Measurements from ENCODE around the gene INVS. TPM values are rescaled to one million over a fixed set of nuclear protein-coding genes. Genes with fewer than 3 reads are reported as not detected.

INVS gene
- total RNA-seq, 4 donors from 2014 or later = 21.0 to 47.8 (median 31.6) TPM

DNA sequence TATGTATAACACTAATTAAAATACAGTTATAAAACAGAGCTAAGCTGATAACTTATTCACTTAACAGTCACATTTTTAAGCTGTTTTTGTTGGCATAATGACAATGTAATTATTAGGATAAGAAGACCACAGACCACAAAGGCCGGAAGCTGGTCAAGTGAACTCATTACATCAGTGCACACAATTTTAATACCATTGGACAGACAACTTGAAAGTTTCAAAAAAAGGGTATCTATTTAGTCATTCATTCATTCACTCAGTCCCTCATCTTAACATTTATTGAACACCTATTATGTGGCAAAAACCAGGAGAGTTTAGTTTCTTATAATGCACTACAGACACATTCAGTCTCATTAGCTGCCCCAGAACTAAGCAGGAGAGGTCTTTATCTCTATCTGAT, 11.8 kb upstream of the INVS start:
- Histone ChIP-seq H3K36me3 (no peaks in the 10 kb centered on the region), H3K4me3 (no peak overlapping the region), H3K9me3 (no peaks in the 10 kb centered on the region), H3K27ac (no peak overlapping the region), H3K4me1 (peaks cover 0 to 22% (median 0%) of the 10 kb centered on the region in 4 donors), H3K27me3 (no peaks in the 10 kb centered on the region)
- WGBS, 2 donors (ENCODE audit: low coverage in 1 of 2) = 50 to 64% methylated on average over 1 of the region's 1 CpG
- no peak for DNase-seq
- intact Hi-C loops (cut with DNase I; ENCODE audit: low total_unique reads) (no loop called here), in situ Hi-C loops (cut with MboI; ENCODE audit: low pct_ligation_motif_present in 1 of 4, low pct_unique_long_range_greater_than_20kb in 1 of 4, low sequenced_read_pairs in 3 of 4) (no loop called here)
- no peak for TF ChIP-seq EP300 (IDR thresholded peaks at IDR 0.05; ENCODE audit: low read depth)
- no peak for TF ChIP-seq POLR2AphosphoS5 (IDR thresholded peaks at IDR 0.05)
- TF ChIP-seq, protein P1, sequence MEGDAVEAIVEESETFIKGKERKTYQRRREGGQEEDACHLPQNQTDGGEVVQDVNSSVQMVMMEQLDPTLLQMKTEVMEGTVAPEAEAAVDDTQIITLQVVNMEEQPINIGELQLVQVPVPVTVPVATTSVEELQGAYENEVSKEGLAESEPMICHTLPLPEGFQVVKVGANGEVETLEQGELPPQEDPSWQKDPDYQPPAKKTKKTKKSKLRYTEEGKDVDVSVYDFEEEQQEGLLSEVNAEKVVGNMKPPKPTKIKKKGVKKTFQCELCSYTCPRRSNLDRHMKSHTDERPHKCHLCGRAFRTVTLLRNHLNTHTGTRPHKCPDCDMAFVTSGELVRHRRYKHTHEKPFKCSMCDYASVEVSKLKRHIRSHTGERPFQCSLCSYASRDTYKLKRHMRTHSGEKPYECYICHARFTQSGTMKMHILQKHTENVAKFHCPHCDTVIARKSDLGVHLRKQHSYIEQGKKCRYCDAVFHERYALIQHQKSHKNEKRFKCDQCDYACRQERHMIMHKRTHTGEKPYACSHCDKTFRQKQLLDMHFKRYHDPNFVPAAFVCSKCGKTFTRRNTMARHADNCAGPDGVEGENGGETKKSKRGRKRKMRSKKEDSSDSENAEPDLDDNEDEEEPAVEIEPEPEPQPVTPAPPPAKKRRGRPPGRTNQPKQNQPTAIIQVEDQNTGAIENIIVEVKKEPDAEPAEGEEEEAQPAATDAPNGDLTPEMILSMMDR (IDR thresholded peaks at IDR 0.05) = no peak
- TF ChIP-seq POLR2A (IDR thresholded peaks at IDR 0.05) = no peak

DNA sequence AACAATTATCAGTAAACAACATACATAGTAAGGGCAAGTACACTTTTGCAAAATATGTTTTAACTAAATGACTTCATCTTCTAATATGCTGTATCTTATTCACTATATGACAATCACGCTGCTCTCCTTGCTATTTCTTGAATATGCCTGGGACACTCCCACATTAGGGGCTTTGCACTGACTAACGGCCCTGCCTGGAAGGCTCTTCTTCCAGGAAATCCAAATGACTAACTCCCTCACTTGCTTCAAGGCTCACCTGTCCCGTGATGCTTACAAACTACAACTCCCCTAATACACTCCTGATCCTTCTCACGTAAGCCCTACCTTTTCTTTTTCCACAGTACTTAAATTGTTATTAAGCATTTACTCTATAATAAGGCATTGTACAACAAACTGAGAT, 10.8 kb upstream of the INVS start:
- Histone ChIP-seq H3K27ac (no peak overlapping the region), H3K27me3 (no peaks in the 10 kb centered on the region), H3K9me3 (no peaks in the 10 kb centered on the region), H3K36me3 (no peaks in the 10 kb centered on the region), H3K4me3 (no peak overlapping the region), H3K4me1 (peaks cover 0 to 12% (median 0%) of the 10 kb centered on the region in 4 donors)
- no peak for TF ChIP-seq POLR2A (IDR thresholded peaks at IDR 0.05)
- TF ChIP-seq, protein P1 (IDR thresholded peaks at IDR 0.05) = no peak
- no peak for TF ChIP-seq EP300 (IDR thresholded peaks at IDR 0.05; ENCODE audit: low read depth)
- DNase-seq = no peak
- WGBS, 2 donors (ENCODE audit: low coverage in 1 of 2) = 78 to 83% methylated on average over 4 of the region's 4 CpGs
- intact Hi-C loops (cut with DNase I; ENCODE audit: low total_unique reads) (no loop called here), in situ Hi-C loops (cut with MboI; ENCODE audit: low pct_ligation_motif_present in 1 of 4, low pct_unique_long_range_greater_than_20kb in 1 of 4, low sequenced_read_pairs in 3 of 4) (no loop called here)

DNA sequence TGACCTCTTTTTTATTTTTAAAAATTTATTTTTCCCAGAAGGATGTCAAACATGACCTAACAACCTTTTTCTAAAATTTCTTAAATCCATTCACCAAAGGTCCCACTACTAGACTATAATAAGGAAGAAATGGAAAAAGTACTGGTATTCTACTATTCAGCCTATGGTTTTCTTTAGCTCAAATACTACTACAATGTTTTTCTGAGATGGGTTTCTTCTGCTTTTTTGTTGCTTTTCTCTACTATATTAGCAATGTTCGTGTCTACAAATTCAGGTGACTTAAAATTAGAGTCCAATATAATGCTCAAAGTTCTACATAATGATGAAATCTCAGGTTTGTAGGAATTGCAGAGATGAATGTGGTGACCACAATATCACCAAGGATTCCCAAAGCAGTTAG, 8.2 kb upstream of the INVS start:
- intact Hi-C loops (cut with DNase I; ENCODE audit: low total_unique reads) = no loop called here
- Histone ChIP-seq H3K4me1 (peaks cover 0 to 5% (median 0%) of the 10 kb centered on the region in 4 donors), H3K9me3 (no peaks in the 10 kb centered on the region), H3K4me3 (no peak overlapping the region), H3K36me3 (no peaks in the 10 kb centered on the region), H3K27me3 (no peaks in the 10 kb centered on the region), H3K27ac (no peak overlapping the region)
- DNase-seq = no peak
- TF ChIP-seq EP300 (IDR thresholded peaks at IDR 0.05; ENCODE audit: low read depth) (no peak), POLR2A (IDR thresholded peaks at IDR 0.05) (no peak), POLR2AphosphoS5 (IDR thresholded peaks at IDR 0.05) (no peak)
- TF ChIP-seq, protein P1 (IDR thresholded peaks at IDR 0.05) = no peak
- in situ Hi-C loops (cut with MboI; ENCODE audit: low pct_ligation_motif_present in 1 of 4, low pct_unique_long_range_greater_than_20kb in 1 of 4, low sequenced_read_pairs in 3 of 4) = no loop called here
- WGBS, 2 donors (ENCODE audit: low coverage in 1 of 2) = 80 to 97% methylated on average over 1 of the region's 1 CpG

DNA sequence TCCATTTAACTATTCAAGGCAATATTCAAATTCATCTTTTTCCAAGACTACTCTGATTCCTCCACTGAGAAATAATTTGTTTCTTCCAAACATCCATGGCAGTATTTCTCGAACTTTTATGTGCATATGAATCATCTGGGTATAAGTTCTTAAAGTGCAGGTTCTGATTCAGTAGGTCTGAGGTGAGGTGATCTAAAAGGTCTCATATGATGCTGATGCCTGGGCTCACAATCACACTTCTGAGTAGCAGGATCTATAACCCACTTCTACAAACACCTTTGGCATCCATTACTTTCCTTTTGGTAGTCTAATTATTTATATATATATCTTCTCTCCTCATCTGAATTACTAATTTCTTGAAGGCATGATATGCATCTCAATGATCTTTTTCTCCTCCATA, 7.4 kb upstream of the INVS start:
- TF ChIP-seq POLR2AphosphoS5 (IDR thresholded peaks at IDR 0.05) (no peak), EP300 (IDR thresholded peaks at IDR 0.05; ENCODE audit: low read depth) (no peak), POLR2A (IDR thresholded peaks at IDR 0.05) (no peak)
- TF ChIP-seq, protein P1 (IDR thresholded peaks at IDR 0.05) = no peak
- Histone ChIP-seq H3K9me3 (no peaks in the 10 kb centered on the region), H3K27ac (no peak overlapping the region)

More for the DNA sequence above, 7.4 kb upstream of the INVS start:
- intact Hi-C loops (cut with DNase I; ENCODE audit: low total_unique reads) (no loop called here), in situ Hi-C loops (cut with MboI; ENCODE audit: low pct_ligation_motif_present in 1 of 4, low pct_unique_long_range_greater_than_20kb in 1 of 4, low sequenced_read_pairs in 3 of 4) (no loop called here)
- no peak overlapping the region for H3K4me3 ChIP-seq
- H3K27me3 ChIP-seq = no peaks in the 10 kb centered on the region
- DNase-seq = no peak
- peaks cover 0 to 13% (median under 1%) of the 10 kb centered on the region in 4 donors for H3K4me1 ChIP-seq
- H3K36me3 ChIP-seq = no peaks in the 10 kb centered on the region
- WGBS, 2 donors (ENCODE audit: low coverage in 1 of 2) = 71 to 78% methylated on average over 1 of the region's 1 CpG
